ENCODE results near the gene GLYATL1.

DNA sequence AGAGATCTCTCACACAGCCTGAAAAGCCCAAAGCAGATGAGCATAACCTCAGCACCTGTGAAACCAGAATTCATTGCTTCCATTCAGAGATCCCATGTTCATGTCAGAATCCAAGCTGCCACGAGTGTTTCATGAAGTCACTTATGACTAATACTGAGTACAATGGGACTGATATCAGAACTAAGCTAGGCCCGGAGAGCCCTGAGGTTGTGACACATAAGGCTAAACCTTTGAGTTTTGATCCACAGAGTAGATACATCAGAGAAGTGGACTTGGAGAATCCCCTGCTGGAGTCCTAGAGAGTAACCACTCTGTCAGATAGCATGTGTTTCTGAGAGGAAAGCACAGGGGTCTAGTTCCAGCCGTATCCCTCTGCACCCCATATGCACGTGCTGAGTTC lies 890 bp upstream of the GLYATL1 start:
- TF ChIP-seq GATA2 (IDR thresholded peaks at IDR 0.05; ENCODE audit: low read depth, low read length) (no peak), GATA3 (IDR thresholded peaks at IDR 0.05; ENCODE audit: low read depth, low read length) (no peak)
